PFSK-1 (cell line): ENCODE results near the gene LRGUK.

Experiments
- FOXP2 ChIP-seq: optimal IDR thresholded peaks from 2 replicates; pipeline ENCODE3; 2011; ENCODE audit warnings: borderline replicate concordance, control low read depth, inconsistent platforms; ENCODE audit not compliant: insufficient read depth; ENCODE audit errors: extremely low read length, extremely low read depth
- POLR2AphosphoS5 ChIP-seq: IDR thresholded peaks from 2 replicates; pipeline ENCODE4 v1.6.1; 2012; ENCODE audit warnings: low read depth, mild to moderate bottlenecking, control low read depth, low read length, moderate library complexity
- REST ChIP-seq, 2 experiments: IDR thresholded peaks; 2 replicates each; pipeline versions ENCODE4 v1.6.1 to v1.8.0; 2011 to 2012; ENCODE audit warnings: low read depth in 2 of 2, low read length in 2 of 2, control low read depth in 1 of 2, inconsistent platforms in 1 of 2, mild to moderate bottlenecking in 1 of 2, moderate library complexity in 1 of 2; ENCODE audit not compliant: insufficient read depth in 1 of 2
- SIN3A ChIP-seq: IDR thresholded peaks from 2 replicates; pipeline ENCODE4 v1.6.1; 2012; ENCODE audit warnings: mild to moderate bottlenecking, low read length, moderate library complexity, borderline replicate concordance; ENCODE audit not compliant: insufficient read depth
- TAF1 ChIP-seq: IDR thresholded peaks from 2 replicates; pipeline ENCODE4 v1.6.1; 2012; ENCODE audit warnings: low read length, control low read depth, borderline replicate concordance; ENCODE audit not compliant: insufficient read depth

The LRGUK gene

GRCh38 chr7:134126596-134126965 lies 559 bp upstream of the LRGUK start:
- TF ChIP-seq TAF1, result no peak
- no peak for TF ChIP-seq POLR2AphosphoS5
- TF ChIP-seq REST (IDR thresholded peaks at IDR 0.05; ENCODE audit: insufficient read depth in 1 of 2, low read depth in 2 of 2, low read length in 2 of 2), result no peak
- TF ChIP-seq FOXP2, result no peak
- no peak for TF ChIP-seq SIN3A

GRCh38 chr7:134128829-134129228 lies 1.7 kb downstream of the LRGUK start:
- no peak for TF ChIP-seq TAF1

DNA sequence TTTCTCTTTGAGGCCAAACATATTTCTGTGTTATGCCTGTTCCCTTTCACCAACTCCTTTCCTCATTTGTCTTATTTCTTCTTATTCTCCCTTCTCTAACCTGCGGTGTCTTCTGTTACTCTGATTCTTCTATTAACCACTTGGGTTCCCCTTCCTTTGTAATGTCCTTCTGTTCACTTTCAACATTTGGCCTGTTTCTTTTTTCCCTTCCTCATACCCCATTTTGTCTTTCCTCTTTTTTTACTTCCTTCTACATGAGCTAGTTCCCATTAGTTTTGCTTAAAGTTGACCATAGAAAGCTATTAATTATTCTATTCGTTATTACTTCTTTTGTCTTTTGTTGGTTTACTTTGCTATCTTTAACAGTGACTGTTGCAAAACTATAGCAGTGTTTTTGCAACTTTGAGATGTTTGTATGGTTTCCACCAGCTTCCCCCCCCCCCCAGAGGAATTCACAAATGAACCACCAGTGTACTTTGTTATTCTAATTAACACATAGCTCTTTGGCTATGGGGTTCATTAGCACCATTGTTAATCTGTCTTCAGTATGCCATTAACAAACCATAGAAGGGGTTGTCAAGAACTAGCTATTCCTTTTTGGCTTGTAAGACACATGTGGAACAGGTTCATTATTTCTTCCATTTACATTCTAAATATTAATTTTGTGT lies 2.9 kb downstream of the LRGUK start:
- TF ChIP-seq SIN3A (no peak), FOXP2 (no peak), REST (IDR thresholded peaks at IDR 0.05; ENCODE audit: insufficient read depth in 1 of 2, low read depth in 2 of 2, low read length in 2 of 2) (no peak), TAF1 (no peak), POLR2AphosphoS5 (no peak)

DNA sequence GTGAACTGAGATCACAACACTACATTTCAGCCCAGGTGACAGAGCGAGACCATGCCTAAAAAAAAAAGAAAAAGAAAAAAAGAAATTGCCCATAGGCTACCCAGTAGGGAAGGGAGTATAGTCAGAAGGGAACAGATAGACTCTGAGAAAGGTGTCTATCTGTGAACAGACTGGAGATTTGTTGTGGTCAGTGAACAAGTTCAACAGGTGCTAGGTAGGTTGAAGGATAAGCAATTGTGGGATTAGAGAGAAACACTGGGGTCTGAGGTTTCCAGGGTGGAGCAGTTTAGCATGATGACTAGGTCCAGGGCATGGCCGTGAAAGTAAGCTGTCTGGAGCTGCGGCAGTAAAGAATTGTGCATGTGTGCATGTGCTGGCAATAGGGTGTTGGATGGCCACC lies 6.9 kb downstream of the LRGUK start:
- TF ChIP-seq FOXP2, result no peak
- no peak for TF ChIP-seq SIN3A
- no peak for TF ChIP-seq REST (IDR thresholded peaks at IDR 0.05; ENCODE audit: insufficient read depth in 1 of 2, low read depth in 2 of 2, low read length in 2 of 2)
- TF ChIP-seq TAF1, result no peak

DNA sequence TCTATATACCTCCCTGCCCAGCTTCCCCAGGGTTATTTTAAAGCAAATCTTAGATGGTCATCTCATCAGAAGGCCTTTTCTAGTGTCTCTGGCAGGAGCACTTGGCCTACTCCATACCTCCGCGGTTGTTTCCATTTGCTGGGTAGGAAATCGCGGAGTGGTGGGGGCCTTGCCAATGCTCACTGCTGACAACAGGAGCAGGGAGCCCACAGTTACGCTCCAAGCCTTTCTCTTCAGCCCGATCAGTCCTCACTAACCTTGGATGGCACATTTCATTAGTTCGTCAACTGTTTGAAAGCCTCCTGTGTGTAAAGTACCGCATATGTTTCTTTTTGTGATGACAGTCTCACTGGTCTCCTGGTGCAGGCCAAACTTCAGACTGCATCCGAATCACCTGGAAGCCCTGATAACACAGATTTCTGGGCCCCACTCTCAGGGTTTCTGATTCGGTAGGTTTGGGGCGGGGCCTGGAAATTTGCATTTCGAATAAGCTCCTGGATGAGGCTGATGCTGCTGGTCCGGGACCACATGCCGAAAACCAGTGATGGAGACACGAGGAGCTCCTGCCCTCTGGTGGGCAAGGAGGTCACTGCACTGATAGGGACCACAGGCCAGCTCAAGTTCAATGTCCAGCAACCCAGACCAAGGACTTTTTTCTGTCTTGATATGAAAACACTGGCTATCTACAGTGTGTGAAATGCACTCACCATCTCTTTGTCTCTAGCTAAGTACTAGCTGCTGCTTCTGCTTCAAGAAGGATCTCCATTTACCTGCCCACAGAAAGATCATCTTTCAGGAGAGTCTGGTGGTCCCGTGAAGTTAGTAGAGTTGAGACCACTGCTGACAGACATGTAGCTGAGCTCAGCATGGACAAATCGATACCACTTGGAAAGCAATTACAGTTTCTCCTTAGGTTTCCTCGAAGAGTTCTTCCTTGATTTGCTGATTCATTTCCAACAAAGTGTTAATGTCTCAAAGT lies 14.0 kb downstream of the LRGUK start:
- no peak for TF ChIP-seq SIN3A
- no peak for TF ChIP-seq POLR2AphosphoS5
- no peak for TF ChIP-seq TAF1
- no peak for TF ChIP-seq REST (IDR thresholded peaks at IDR 0.05; ENCODE audit: insufficient read depth in 1 of 2, low read depth in 2 of 2, low read length in 2 of 2)
- TF ChIP-seq FOXP2, result no peak
